Fibroblast of skin of right quadriceps (primary cell): ENCODE measurements around the gene GNAS.

Source experiments
- DNase-seq: peaks from one replicate; pipeline ENCODE4 v3.0.0-alpha.2; 2013

Gene GNAS

DNA sequence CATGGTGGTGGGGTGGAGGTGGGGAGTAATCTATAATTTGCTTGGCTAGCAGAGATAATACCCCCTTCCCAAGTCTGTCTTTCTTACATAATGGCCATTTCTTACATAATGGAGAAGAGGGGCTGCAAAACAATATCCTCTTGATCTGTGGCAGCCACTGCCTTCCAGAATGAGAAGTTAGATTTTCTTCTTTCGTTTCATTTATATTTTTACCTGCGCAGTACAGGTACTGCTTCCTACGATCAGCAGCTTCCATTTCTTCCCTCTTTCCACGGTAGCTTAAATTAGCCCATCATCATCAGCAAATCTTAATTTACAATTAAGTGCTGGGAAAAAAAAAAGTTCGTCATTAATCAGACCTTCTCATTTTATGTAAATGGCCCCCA is 30.2 kb downstream of the GNAS start:
- DNase-seq, result no peak

DNA sequence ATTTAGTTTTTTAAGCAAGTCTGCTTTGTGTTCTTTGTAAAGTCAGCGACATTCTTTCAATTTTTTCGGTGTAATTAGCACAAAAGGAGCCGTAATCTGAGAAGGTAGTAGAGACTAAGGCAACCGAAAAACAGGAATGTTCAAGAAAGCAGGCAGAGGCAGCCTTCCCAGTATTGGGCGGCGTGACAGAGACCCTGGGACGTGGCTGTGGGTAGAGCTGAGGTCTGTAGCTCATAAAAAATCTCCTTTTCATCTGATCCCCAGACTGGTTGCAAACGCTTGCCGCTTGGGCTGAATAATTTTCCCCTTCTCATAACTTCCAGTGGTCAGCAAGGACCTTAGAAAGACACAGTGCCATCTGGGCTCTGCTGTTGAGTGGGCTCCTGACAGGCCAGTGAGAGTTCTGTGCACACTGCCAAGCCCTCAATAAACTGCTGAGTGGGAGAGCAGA is 30.8 kb downstream of the GNAS start:
- peak; percentile 92 for DNase-seq

GRCh38 chr20:58884966-58885365 is 32.5 kb downstream of the GNAS start:
- no peak for DNase-seq

DNA sequence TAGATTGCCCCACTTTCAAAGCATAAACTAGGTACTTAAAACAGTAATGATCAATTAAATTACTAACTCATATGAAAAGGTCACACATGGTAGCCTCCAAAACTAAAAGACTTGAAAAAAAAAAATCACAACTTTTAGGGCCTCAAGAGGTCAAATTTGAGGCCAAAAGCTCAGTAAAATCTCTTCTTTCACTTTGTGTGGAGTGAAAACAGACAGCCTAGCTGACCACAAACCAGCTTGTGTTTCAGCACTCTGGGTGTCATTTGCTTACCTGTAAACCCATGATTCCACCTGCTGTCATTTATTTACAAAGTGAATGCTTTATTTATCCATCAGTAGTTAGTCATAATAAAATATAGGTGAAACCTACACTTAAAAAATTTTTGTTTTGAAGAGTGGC is 34.0 kb downstream of the GNAS start:
- DNase-seq, result no peak

DNA sequence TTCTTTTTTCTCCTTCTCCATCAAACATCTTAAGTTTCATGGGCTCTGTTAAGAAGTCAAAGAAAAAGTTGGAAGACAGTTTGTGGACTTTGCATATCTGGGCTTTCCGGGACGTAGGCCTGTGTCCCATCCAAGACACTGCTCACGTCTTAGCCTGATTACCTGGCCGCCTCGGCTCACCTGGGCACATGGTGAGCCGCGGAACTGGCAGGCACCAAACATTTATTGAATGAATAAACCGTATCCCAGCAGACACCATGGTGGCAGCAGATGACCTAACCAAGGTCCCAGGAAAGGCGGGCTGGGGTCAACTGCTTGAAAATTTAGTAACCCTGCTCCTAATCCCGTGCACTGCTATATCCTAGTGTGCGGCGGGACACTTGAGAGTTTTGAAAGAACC is 35.6 kb downstream of the GNAS start:
- no peak for DNase-seq

- DNase-seq, result peak; percentile 81
These were observed 36.2 kb downstream of the GNAS start for GRCh38 chr20:58888521-58889333.

DNA sequence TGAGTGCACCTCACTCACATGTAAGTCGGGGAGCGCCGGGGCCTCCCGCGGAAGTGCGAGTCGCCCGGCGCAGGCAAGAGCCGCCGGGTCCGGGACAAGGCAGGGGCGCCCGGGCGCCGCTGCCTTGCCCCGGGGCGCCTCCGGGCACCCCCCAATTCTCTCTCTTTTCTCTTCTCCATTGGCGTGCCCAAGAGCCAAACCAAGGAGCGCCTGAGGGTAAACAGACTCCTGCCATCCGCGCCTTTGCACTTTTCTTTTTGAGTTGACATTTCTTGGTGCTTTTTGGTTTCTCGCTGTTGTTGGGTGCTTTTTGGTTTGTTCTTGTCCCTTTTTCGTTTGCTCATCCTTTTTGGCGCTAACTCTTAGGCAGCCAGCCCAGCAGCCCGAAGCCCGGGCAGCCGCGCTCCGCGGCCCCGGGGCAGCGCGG is 36.8 kb downstream of the GNAS start:
- no peak for DNase-seq

GRCh38 chr20:58889798-58890517 is 37.4 kb downstream of the GNAS start:
- DNase-seq, result no peak

DNA sequence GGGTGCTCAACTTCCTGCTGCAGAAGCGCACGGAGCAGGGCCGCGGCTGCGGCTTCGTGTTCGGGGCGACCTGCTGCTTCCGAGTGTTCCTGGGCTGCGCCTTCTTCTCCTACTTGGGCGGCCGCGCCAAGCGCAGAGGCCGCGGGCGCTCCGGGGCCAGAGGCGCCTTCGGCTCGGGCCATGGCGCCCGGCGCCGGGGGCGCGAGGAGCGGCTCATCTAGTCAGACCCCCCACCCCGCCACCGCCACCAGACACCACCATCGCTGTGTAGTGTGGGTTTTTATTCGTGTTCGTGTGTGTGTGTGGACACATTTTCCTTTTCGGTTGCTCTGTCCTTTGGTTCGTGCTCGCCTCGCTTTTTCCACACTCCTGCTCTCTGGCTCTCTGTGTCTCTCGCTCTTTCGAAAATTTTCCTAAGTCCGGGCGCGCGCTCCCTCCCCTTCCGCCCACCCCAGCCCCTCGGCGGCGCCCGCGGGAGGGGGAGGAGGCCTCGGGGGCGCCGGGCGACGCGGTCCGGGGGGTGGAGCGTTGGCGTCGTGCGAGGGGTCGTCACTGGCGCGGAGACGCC is 38.1 kb downstream of the GNAS start:
- DNase-seq, result peak; percentile 91

GRCh38 chr20:58891086-58891717 is 38.7 kb downstream of the GNAS start:
- peak; percentile 86 for DNase-seq

DNA sequence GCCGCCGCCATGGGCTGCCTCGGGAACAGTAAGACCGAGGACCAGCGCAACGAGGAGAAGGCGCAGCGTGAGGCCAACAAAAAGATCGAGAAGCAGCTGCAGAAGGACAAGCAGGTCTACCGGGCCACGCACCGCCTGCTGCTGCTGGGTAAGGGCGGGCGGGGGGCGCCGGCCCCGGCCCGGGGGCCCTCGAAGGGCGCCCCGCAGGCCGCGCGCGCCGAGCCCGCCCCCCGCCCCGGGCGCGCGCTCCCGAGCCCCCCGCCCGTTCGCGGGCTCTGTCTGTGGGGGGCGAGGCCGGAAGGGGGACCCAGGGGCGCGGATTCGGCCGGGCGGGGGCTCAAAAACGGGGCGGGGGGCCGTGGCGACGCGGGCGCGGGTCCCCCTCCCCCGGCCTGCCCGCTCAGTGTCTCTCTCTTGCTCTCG is 39.2 kb downstream of the GNAS start:
- no peak for DNase-seq

DNA sequence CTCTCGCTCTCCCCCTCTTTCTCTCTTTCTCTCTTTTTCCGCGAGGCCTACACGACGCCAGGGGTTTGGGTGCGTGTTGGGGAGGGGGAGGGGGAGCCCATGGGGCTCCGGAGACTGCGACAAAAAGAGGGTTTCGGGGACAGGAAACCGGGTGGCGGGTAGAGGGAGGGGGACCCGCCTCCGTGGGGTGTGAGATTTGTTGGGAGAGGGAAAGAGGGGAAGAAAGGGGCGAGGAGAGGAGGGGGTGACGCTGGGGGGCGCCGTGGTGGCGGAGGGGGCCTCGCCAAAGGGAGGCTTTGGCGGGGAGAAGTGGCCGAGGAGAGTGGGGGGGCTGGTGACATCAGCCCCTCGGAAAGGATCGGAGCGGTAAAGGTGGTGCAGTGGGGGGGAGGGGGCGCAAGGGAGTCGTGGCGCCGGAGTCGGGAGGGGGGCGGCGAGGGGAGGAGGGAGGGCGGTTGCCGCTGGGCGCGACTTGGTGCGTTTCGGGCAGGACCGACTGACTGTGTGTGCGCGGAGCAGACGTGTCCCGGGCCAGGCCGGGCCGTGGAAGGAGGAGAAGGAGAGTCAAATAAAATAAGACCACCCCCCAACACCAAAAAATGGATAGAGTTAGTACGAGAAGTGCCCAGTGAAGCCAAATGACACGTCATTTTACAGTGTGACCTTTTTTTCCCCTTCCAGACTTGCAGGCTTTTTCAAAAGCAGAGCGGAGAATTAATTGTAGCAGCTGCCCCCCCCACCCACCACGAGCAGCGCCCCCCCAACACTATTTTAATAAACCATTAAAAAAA is 39.8 kb downstream of the GNAS start:
- DNase-seq, result peak; percentile 78

DNA sequence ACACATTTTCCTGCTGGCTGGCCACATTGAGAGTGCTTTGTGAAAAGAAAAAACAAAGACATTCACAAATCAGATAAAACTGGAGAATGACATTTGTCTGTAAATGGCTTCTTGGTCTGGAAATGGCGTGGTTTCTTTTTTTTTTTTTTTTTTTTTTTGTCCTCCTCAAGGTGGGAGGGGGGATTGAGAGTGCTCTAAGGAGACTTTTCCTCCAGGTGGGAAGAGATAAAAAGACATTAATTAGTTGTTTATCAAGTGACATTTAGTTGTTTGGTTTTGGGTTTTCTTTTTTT is 40.4 kb downstream of the GNAS start:
- DNase-seq, result no peak

DNA sequence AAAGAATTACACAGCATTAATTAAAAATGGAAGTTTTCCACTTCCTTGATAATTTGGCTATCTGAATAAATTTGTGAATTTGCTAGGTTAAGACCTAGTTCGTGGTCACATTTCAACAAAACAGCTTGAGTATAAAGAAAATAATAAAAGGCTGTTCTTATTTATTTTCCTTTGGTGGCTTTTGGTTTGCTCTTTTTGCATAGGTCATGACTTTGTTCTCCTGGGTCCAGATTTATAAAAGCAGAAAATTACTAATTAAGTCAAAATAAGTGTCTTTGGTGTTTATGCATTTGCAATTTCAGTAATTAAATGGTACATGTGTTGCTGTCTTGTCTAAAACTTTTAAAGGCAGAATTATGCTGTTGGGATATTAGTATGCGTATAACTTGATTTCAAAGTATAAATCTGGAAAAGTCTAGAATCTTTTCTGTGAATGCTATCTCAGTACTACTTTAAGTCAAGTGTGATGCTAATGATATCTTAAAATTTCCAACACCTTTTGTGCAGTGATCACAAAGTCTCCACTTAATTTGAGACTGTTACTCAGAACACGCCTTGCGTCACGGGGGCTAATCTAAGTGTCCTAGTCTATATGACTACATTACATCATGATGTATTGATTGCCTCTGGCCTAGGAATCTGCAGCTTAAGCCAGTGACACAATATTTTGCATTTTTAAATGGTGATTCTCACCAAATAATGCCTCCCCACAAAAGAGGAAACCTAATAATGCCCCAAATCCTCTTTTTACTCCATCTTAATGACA is 41.0 kb downstream of the GNAS start:
- no peak for DNase-seq

DNA sequence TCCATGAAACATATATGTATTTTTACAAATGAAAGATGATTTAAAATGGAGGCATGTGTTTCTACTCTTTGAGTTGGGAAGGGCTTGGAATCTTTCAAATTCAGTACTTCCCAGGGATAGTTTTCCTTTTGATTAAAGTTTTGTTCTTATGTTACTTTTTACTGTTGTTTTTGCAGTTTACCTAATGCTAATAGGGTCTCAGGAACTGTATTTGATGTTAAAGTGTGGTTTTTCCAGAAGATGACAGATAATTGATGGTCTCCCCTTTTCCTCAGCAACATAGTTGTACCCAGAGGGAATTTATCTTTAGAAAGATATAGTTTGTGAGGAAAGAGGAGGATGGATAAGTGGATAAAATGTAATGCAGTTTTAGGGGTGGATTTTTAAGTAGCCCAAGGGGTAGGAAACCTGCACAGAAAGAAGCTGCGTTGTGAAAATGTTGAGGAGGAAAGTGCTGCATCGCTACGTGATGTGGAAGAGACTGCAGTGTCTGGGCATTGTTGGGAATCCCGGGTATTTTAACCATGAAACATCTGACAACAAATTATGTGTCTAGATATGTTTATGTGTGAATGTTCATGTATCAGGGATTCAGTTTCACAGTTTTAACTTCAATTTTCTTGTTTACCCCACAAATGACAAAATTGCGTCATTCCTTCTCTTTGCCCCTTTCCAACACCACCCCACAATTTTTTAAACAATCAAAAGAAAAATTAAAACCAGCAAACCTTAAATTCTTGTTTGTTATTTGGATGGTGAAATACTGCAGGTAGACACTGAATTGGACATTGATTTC is 42.3 kb downstream of the GNAS start:
- no peak for DNase-seq

- DNase-seq, result no peak
These were observed 43.1 kb downstream of the GNAS start for GRCh38 chr20:58895448-58896180.

GRCh38 chr20:58896820-58897219 is 44.3 kb downstream of the GNAS start:
- no peak for DNase-seq

- DNase-seq, result no peak
These were observed 45.0 kb downstream of the GNAS start for GRCh38 chr20:58897488-58897887.

GRCh38 chr20:58898629-58899408 is 46.3 kb downstream of the GNAS start:
- DNase-seq, result no peak

DNA sequence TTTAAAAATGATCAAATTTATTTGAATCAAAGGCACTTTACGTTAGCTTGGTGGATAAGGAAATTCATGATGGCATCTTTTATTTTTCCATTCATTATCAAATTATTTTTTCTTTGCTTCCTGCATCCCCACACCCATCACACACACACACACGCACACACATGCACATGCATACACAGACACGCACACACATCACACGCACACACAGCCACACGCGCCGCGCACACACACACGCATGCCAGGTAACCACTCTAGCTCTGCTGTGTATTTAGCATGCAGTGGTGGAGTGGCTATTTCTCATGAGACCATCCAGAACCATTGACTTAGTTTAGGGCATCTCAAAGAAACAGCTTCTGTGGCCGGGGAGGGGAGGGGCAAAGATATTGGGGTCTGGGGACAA is 47.0 kb downstream of the GNAS start:
- DNase-seq, result no peak
